Endothelial cell (in vitro differentiated cells): ENCODE measurements around the gene POU2AF3. TPM values are rescaled to one million over a fixed set of nuclear protein-coding genes. Genes with fewer than 3 reads are reported as not detected.

Experiments
- DNase-seq: peaks from one replicate; pipeline ENCODE4 v3.0.0; 2021; ENCODE audit warnings: low spot score
- H3K27ac Mint-ChIP-seq: one replicate; pipeline ENCODE4 v1.8.0; 2021; ENCODE audit warnings: mixed read lengths, inconsistent platforms; ENCODE audit not compliant: unreplicated experiment
- H3K27me3 Mint-ChIP-seq: one replicate; pipeline ENCODE4 v1.8.0; 2021; ENCODE audit warnings: mild to moderate bottlenecking, moderate library complexity, mixed read lengths, inconsistent platforms; ENCODE audit not compliant: unreplicated experiment
- H3K36me3 Mint-ChIP-seq: one replicate; pipeline ENCODE4 v1.8.0; 2021; ENCODE audit warnings: mild to moderate bottlenecking, low read depth, mixed read lengths, inconsistent platforms; ENCODE audit not compliant: unreplicated experiment
- H3K4me1 Mint-ChIP-seq: one replicate; pipeline ENCODE4 v1.8.0; 2021; ENCODE audit warnings: mild to moderate bottlenecking, mixed read lengths, inconsistent platforms; ENCODE audit not compliant: unreplicated experiment
- H3K4me3 Mint-ChIP-seq: one replicate; pipeline ENCODE4 v1.8.0; 2021; ENCODE audit warnings: mild to moderate bottlenecking, mixed read lengths, inconsistent platforms; ENCODE audit not compliant: unreplicated experiment
- H3K9me3 Mint-ChIP-seq: one replicate; pipeline ENCODE4 v1.8.0; 2021; ENCODE audit warnings: mixed read lengths, inconsistent platforms; ENCODE audit not compliant: unreplicated experiment
- CTCF ChIP-seq: fragments of 200-600 bp; sonication (generic); IDR thresholded peaks from one replicate; pipeline ENCODE4 v1.5.0; 2021; ENCODE audit warnings: antibody characterized with exemption; ENCODE audit not compliant: unreplicated experiment
- total RNA-seq: library from RNA; stranded (reverse); fragmentation: NEBNext Ultra II Directional; extraction: Animal tissue kit (Norgen Biotek cat#: 25700); gene quantifications from one replicate; pipeline ENCODE4 v1.2.1, GENCODE V29; 2021; ENCODE audit not compliant: unreplicated experiment

Gene POU2AF3
- total RNA-seq, 1 donor from 2014 or later, result 0.28 TPM

- DNase-seq, result no peak
- H3K36me3 Mint-ChIP-seq, result no peaks in the 10 kb centered on the region
- H3K4me1 Mint-ChIP-seq, result no peaks in the 10 kb centered on the region
- H3K27ac Mint-ChIP-seq, result no peak overlapping the region
- H3K27me3 Mint-ChIP-seq, result no peaks in the 10 kb centered on the region
- TF ChIP-seq CTCF, result no peak
- H3K9me3 Mint-ChIP-seq, result no peaks in the 10 kb centered on the region
- H3K4me3 Mint-ChIP-seq, result no peak overlapping the region
These were observed 37.2 kb downstream of the POU2AF3 start for GRCh38 chr11:111335549-111335948.

- Mint-ChIP-seq H3K27ac (no peak overlapping the region), H3K27me3 (no peaks in the 10 kb centered on the region), H3K9me3 (no peaks in the 10 kb centered on the region), H3K4me1 (no peaks in the 10 kb centered on the region), H3K36me3 (no peaks in the 10 kb centered on the region), H3K4me3 (no peak overlapping the region)
- no peak for DNase-seq
- TF ChIP-seq CTCF, result no peak
These were observed 37.7 kb downstream of the POU2AF3 start for GRCh38 chr11:111336062-111336461.

GRCh38 chr11:111336582-111337256 lies 38.4 kb downstream of the POU2AF3 start:
- no peak overlapping the region for H3K4me3 Mint-ChIP-seq
- no peak for DNase-seq
- H3K4me1 Mint-ChIP-seq, result no peaks in the 10 kb centered on the region
- no peak overlapping the region for H3K27ac Mint-ChIP-seq
- H3K9me3 Mint-ChIP-seq, result no peaks in the 10 kb centered on the region
- no peaks in the 10 kb centered on the region for H3K27me3 Mint-ChIP-seq
- no peaks in the 10 kb centered on the region for H3K36me3 Mint-ChIP-seq
- TF ChIP-seq CTCF, result no peak

- H3K4me3 Mint-ChIP-seq, result no peak overlapping the region
- DNase-seq, result no peak
- H3K36me3 Mint-ChIP-seq, result no peaks in the 10 kb centered on the region
- TF ChIP-seq CTCF, result no peak
- H3K27ac Mint-ChIP-seq, result no peak overlapping the region
- H3K4me1 Mint-ChIP-seq, result no peaks in the 10 kb centered on the region
- no peaks in the 10 kb centered on the region for H3K27me3 Mint-ChIP-seq
- H3K9me3 Mint-ChIP-seq, result no peaks in the 10 kb centered on the region
These were observed 41.5 kb downstream of the POU2AF3 start for GRCh38 chr11:111339758-111340388.

GRCh38 chr11:111342329-111342728 lies 44.0 kb downstream of the POU2AF3 start:
- no peaks in the 10 kb centered on the region for H3K9me3 Mint-ChIP-seq
- H3K4me3 Mint-ChIP-seq, result no peak overlapping the region
- H3K27me3 Mint-ChIP-seq, result no peaks in the 10 kb centered on the region
- H3K27ac Mint-ChIP-seq, result no peak overlapping the region
- TF ChIP-seq CTCF, result no peak
- H3K36me3 Mint-ChIP-seq, result no peaks in the 10 kb centered on the region
- DNase-seq, result no peak
- H3K4me1 Mint-ChIP-seq, result no peaks in the 10 kb centered on the region
